ENCODE results near the gene H1-8.

H1-8 gene

DNA sequence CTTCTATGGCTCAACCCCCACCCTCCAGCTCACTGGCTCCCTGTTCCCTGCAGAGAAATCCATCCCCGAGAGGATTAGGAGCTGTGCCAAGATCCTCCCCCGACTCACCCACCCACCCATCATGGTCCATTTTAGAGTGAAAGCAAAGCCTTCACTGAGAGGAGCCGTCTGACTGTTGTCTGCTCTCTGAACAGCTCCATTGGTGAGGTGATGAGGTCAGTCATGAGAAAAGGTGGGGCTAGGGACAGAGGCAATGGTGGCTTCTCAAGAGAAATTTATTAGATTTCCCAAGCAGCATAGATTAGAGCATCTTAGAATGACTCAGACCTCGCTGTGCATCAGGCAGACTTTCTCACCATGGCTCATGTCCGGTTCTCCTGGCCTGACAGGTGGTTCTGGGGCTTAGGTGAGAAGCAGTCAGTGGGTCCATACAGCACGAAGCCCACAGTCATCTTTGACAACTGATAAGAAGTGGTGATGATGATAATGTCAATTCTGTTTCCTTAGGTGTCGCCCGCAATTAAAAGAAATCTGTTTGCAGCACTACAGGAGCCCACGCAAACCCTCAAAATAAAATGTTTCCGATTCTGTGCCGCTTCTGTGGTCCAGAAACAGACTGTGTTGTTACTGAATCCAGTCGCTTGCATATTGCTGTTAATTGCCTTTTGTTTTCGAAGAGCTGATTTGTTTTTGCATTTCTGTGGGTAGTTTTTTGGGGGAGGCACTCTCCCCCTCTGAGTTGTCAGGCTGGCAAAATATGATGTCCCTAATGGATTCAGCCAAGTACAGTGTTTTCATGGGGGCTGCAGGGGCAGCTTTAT is 39.3 kb upstream of the H1-8 start:
- no peak overlapping the region for H3K18ac ChIP-seq (ENCODE audit: low read length)
- H4K8ac ChIP-seq (ENCODE audit: low read depth, low read length), result no peak overlapping the region
- H3K23ac ChIP-seq (ENCODE audit: low read length), result no peak overlapping the region
- no peak overlapping the region for H3K4ac ChIP-seq (ENCODE audit: low read depth, low read length)
- no peak overlapping the region for H3K27ac ChIP-seq (ENCODE audit: low read depth, low read length)
- H2BK120ac ChIP-seq (ENCODE audit: low read depth, low read length), result no peak overlapping the region
- H4K5ac ChIP-seq (ENCODE audit: low read length), result no peak overlapping the region
- H3K36me3 ChIP-seq (ENCODE audit: control insufficient read depth, insufficient read depth, low read length), result peaks cover 3% of the 10 kb centered on the region
- DNase-seq, result no peak
- H2BK5ac ChIP-seq (ENCODE audit: low read length), result no peak overlapping the region
- H3K79me2 ChIP-seq (ENCODE audit: control insufficient read depth, insufficient read depth, low read length), result no peaks in the 10 kb centered on the region
- H3K4me2 ChIP-seq (ENCODE audit: low read length), result no peak overlapping the region
- no CpG with 5 or more reads among the region's 13 CpGs for WGBS (ENCODE audit: extremely low coverage, insufficient coverage, low lambda C conversion rate)
- no peak overlapping the region for H3K9ac ChIP-seq (ENCODE audit: low read length)
- H3K56ac ChIP-seq (ENCODE audit: low read length), result no peak overlapping the region
- H3K4me1 ChIP-seq (ENCODE audit: control insufficient read depth, low read depth, low read length), result no peaks in the 10 kb centered on the region
- no peak overlapping the region for H2AK5ac ChIP-seq (ENCODE audit: low read length)
- H3K4me3 ChIP-seq (ENCODE audit: low read length), result no peak overlapping the region
- H3K79me1 ChIP-seq (ENCODE audit: low read length), result no peaks in the 10 kb centered on the region
- no peak overlapping the region for H2BK15ac ChIP-seq (replicated peaks; ENCODE audit: low read depth)
- no peaks in the 10 kb centered on the region for H3K27me3 ChIP-seq (ENCODE audit: insufficient read depth, low read length, poor library complexity)

DNA sequence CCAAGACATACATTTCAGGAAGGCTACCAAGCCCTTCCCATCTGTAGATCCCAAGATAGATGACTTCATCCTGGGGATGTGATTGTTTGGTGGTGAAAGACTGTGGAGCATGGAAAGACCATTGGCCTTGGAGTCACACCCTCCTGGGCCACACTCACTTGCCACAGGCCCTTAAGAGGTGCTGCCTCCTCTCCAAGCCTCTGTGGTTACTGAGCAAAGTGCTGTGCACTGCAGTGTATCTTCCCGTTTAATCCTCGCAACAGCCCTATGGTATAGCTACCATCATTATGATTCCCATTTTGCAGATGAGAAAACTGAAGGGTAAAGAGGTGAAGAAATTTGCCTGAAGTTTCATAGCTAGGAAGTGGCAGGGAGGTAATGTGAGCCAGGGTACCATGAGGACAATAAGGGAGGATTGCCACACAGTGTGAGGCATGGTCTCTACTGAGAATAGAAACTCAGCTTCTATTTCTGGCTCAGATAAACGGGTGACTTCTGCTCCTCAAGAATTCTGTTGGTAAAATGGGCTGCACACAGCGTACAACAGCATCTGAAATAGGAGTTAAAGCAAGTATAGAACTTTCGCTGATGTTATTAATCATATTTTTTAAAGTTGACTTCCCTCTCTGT is 38.4 kb upstream of the H1-8 start:
- Histone ChIP-seq H3K56ac (ENCODE audit: low read length) (no peak overlapping the region), H3K36me3 (ENCODE audit: control insufficient read depth, insufficient read depth, low read length) (peaks cover 3% of the 10 kb centered on the region), H3K4me3 (ENCODE audit: low read length) (no peak overlapping the region)

DNA sequence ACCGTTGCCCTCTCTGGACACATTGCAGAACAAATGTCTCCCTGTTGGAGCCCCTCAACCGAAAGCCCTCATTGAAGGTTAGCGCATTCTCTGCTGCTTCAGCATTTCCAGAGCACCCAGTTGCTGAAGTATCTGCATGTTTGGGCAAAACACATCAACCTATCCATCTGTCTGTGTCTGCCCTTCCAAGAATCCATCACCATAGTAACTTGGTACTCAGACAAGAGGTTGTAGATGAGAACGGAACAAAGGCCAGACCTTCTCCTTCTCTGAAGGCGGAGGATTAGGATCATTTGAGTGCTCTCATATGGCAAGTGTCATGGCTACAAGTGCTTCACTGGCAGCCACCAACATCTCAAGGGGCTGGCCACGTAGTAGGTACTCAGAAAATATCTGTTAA is 37.6 kb upstream of the H1-8 start:
- Histone ChIP-seq H2BK5ac (ENCODE audit: low read length) (no peak overlapping the region), H2BK120ac (ENCODE audit: low read depth, low read length) (no peak overlapping the region), H3K4ac (ENCODE audit: low read depth, low read length) (no peak overlapping the region), H4K5ac (ENCODE audit: low read length) (no peak overlapping the region), H3K79me1 (ENCODE audit: low read length) (no peaks in the 10 kb centered on the region), H3K9ac (ENCODE audit: low read length) (no peak overlapping the region), H3K56ac (ENCODE audit: low read length) (no peak overlapping the region), H2BK15ac (replicated peaks; ENCODE audit: low read depth) (no peak overlapping the region), H3K23ac (ENCODE audit: low read length) (no peak overlapping the region), H3K27me3 (ENCODE audit: insufficient read depth, low read length, poor library complexity) (no peaks in the 10 kb centered on the region), H3K4me3 (ENCODE audit: low read length) (no peak overlapping the region), H3K4me1 (ENCODE audit: control insufficient read depth, low read depth, low read length) (no peaks in the 10 kb centered on the region), H3K36me3 (ENCODE audit: control insufficient read depth, insufficient read depth, low read length) (no peaks in the 10 kb centered on the region), H2AK5ac (ENCODE audit: low read length) (no peak overlapping the region), H3K27ac (ENCODE audit: low read depth, low read length) (no peak overlapping the region), H3K18ac (ENCODE audit: low read length) (no peak overlapping the region), H3K4me2 (ENCODE audit: low read length) (no peak overlapping the region), H4K8ac (ENCODE audit: low read depth, low read length) (no peak overlapping the region), H3K79me2 (ENCODE audit: control insufficient read depth, insufficient read depth, low read length) (no peaks in the 10 kb centered on the region)
- no peak for DNase-seq
- no CpG with 5 or more reads among the region's 6 CpGs for WGBS (ENCODE audit: extremely low coverage, insufficient coverage, low lambda C conversion rate)

More for the DNA sequence above, 38.4 kb upstream of the H1-8 start:
- H3K27me3 ChIP-seq (ENCODE audit: insufficient read depth, low read length, poor library complexity), result no peaks in the 10 kb centered on the region
- DNase-seq, result no peak
- no peaks in the 10 kb centered on the region for H3K4me1 ChIP-seq (ENCODE audit: control insufficient read depth, low read depth, low read length)
- H2BK120ac ChIP-seq (ENCODE audit: low read depth, low read length), result no peak overlapping the region
- no CpG with 5 or more reads among the region's 5 CpGs for WGBS (ENCODE audit: extremely low coverage, insufficient coverage, low lambda C conversion rate)
- H3K23ac ChIP-seq (ENCODE audit: low read length), result no peak overlapping the region
- no peak overlapping the region for H2BK5ac ChIP-seq (ENCODE audit: low read length)
- H3K79me1 ChIP-seq (ENCODE audit: low read length), result no peaks in the 10 kb centered on the region
- H3K79me2 ChIP-seq (ENCODE audit: control insufficient read depth, insufficient read depth, low read length), result no peaks in the 10 kb centered on the region
- no peak overlapping the region for H4K8ac ChIP-seq (ENCODE audit: low read depth, low read length)
- no peak overlapping the region for H2AK5ac ChIP-seq (ENCODE audit: low read length)
- H2BK15ac ChIP-seq (replicated peaks; ENCODE audit: low read depth), result no peak overlapping the region
- no peak overlapping the region for H4K5ac ChIP-seq (ENCODE audit: low read length)
- no peak overlapping the region for H3K27ac ChIP-seq (ENCODE audit: low read depth, low read length)
- no peak overlapping the region for H3K4ac ChIP-seq (ENCODE audit: low read depth, low read length)
- H3K9ac ChIP-seq (ENCODE audit: low read length), result no peak overlapping the region
- H3K18ac ChIP-seq (ENCODE audit: low read length), result no peak overlapping the region
- no peak overlapping the region for H3K4me2 ChIP-seq (ENCODE audit: low read length)

DNA sequence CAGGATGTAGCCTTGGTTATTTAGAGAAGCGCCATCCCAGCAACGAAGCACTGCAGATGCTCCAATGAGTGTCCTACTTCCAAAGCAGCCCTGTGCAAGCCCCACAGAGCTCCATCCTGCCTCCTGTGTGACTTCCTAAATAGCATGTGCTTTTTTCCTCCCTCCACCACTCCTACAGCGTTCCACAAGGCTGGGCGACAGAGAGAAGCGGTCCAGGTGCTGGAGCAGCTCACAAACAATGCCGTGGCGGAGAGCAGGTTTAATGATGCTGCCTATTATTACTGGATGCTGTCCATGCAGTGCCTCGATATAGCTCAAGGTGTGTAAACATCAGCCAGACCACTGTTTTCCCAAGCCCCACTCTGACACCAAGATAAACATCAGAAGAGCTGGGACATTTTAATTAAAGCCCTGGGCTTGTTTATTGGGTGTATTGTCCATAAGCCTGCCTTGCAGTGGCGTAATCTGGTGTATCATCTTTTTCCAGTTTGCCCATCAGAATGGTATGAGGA is 36.7 kb upstream of the H1-8 start:
- no peak overlapping the region for H3K4me2 ChIP-seq (ENCODE audit: low read length)
- H2AK5ac ChIP-seq (ENCODE audit: low read length), result no peak overlapping the region
- H3K4me1 ChIP-seq (ENCODE audit: control insufficient read depth, low read depth, low read length), result no peaks in the 10 kb centered on the region
- no peak overlapping the region for H2BK120ac ChIP-seq (ENCODE audit: low read depth, low read length)
- no peak overlapping the region for H3K23ac ChIP-seq (ENCODE audit: low read length)
- no peak overlapping the region for H3K56ac ChIP-seq (ENCODE audit: low read length)
- DNase-seq, result no peak
- H3K18ac ChIP-seq (ENCODE audit: low read length), result no peak overlapping the region
- no peaks in the 10 kb centered on the region for H3K36me3 ChIP-seq (ENCODE audit: control insufficient read depth, insufficient read depth, low read length)
- no peak overlapping the region for H3K4me3 ChIP-seq (ENCODE audit: low read length)
- H4K5ac ChIP-seq (ENCODE audit: low read length), result no peak overlapping the region
- H3K79me1 ChIP-seq (ENCODE audit: low read length), result no peaks in the 10 kb centered on the region
- H2BK15ac ChIP-seq (replicated peaks; ENCODE audit: low read depth), result no peak overlapping the region
- H3K9ac ChIP-seq (ENCODE audit: low read length), result no peak overlapping the region
- H3K27me3 ChIP-seq (ENCODE audit: insufficient read depth, low read length, poor library complexity), result no peaks in the 10 kb centered on the region
- H3K79me2 ChIP-seq (ENCODE audit: control insufficient read depth, insufficient read depth, low read length), result no peaks in the 10 kb centered on the region
- no peak overlapping the region for H3K4ac ChIP-seq (ENCODE audit: low read depth, low read length)
- H2BK5ac ChIP-seq (ENCODE audit: low read length), result no peak overlapping the region
- no peak overlapping the region for H4K8ac ChIP-seq (ENCODE audit: low read depth, low read length)
- no peak overlapping the region for H3K27ac ChIP-seq (ENCODE audit: low read depth, low read length)
- no CpG with 5 or more reads among the region's 9 CpGs for WGBS (ENCODE audit: extremely low coverage, insufficient coverage, low lambda C conversion rate)

DNA sequence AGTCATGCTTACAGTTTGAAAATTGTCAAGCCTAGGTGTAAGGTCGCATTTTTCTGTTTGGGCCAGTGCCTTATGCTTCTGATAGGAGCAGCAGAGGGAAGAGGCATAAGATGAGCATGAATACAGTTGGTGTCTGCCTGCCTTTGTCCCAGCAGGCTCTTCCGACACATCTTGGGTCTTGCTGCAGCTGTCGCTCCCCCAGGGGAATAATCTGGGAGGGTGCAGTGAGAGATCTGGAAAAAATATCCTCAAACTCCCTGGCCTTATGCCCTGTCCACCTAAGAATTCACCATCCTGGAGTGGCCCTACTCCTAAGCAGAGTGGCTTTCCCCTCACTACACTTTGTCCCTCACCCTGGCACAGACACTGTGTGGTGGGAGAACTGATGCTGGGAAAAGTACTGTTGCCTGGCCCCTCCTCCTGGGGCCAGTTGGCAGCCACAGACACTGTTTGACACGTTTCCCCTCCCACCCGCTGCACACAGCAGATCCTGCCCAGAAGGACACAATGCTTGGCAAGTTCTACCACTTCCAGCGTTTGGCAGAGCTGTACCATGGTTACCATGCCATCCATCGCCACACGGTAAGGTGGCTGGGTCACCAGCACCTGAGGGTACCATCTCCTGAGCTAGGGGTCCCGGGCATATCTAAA is 35.7 kb upstream of the H1-8 start:
- H2BK15ac ChIP-seq (replicated peaks; ENCODE audit: low read depth), result no peak overlapping the region
- H2BK5ac ChIP-seq (ENCODE audit: low read length), result no peak overlapping the region
- no peaks in the 10 kb centered on the region for H3K4me1 ChIP-seq (ENCODE audit: control insufficient read depth, low read depth, low read length)
- no peak overlapping the region for H3K56ac ChIP-seq (ENCODE audit: low read length)
- H3K9ac ChIP-seq (ENCODE audit: low read length), result no peak overlapping the region
- no peak overlapping the region for H2AK5ac ChIP-seq (ENCODE audit: low read length)
- H3K4me2 ChIP-seq (ENCODE audit: low read length), result no peak overlapping the region
- no peak overlapping the region for H3K4ac ChIP-seq (ENCODE audit: low read depth, low read length)
- WGBS (ENCODE audit: extremely low coverage, insufficient coverage, low lambda C conversion rate), result no CpG with 5 or more reads among the region's 9 CpGs
- no peak overlapping the region for H3K4me3 ChIP-seq (ENCODE audit: low read length)
- DNase-seq, result no peak
- H4K8ac ChIP-seq (ENCODE audit: low read depth, low read length), result no peak overlapping the region
- no peak overlapping the region for H3K27ac ChIP-seq (ENCODE audit: low read depth, low read length)
- H2BK120ac ChIP-seq (ENCODE audit: low read depth, low read length), result no peak overlapping the region
- no peak overlapping the region for H3K18ac ChIP-seq (ENCODE audit: low read length)
- no peaks in the 10 kb centered on the region for H3K79me2 ChIP-seq (ENCODE audit: control insufficient read depth, insufficient read depth, low read length)
- no peaks in the 10 kb centered on the region for H3K27me3 ChIP-seq (ENCODE audit: insufficient read depth, low read length, poor library complexity)
- no peaks in the 10 kb centered on the region for H3K36me3 ChIP-seq (ENCODE audit: control insufficient read depth, insufficient read depth, low read length)
- H3K79me1 ChIP-seq (ENCODE audit: low read length), result no peaks in the 10 kb centered on the region
- H3K23ac ChIP-seq (ENCODE audit: low read length), result no peak overlapping the region
- H4K5ac ChIP-seq (ENCODE audit: low read length), result no peak overlapping the region
